ENCODE measurements around the gene STEAP1B.

DNA sequence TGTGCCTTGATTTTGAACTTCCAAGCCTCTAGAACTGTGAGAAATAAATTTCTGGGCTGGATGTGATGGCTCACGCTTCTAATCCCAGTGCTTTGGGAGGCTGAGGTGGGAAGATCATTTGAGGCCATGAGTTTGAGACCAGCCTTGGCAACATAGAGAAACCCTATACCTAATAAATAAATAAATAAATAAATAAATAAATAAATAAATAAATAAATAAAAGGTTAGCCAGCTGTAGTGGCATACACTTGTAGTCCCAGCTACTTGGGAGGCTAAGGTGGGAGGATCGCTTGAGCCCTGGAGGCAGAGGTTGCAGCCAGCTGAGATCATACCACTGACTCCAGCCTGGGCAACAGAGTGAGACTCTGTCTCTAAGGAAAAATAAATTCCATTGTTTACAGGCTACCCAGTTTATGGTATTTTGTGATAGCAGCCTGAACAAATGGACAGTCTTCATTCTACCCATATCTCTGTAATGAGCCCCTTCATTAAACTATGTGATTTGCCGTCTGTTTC is 67.7 kb downstream of the STEAP1B start:
- TF ChIP-seq, protein P1, sequence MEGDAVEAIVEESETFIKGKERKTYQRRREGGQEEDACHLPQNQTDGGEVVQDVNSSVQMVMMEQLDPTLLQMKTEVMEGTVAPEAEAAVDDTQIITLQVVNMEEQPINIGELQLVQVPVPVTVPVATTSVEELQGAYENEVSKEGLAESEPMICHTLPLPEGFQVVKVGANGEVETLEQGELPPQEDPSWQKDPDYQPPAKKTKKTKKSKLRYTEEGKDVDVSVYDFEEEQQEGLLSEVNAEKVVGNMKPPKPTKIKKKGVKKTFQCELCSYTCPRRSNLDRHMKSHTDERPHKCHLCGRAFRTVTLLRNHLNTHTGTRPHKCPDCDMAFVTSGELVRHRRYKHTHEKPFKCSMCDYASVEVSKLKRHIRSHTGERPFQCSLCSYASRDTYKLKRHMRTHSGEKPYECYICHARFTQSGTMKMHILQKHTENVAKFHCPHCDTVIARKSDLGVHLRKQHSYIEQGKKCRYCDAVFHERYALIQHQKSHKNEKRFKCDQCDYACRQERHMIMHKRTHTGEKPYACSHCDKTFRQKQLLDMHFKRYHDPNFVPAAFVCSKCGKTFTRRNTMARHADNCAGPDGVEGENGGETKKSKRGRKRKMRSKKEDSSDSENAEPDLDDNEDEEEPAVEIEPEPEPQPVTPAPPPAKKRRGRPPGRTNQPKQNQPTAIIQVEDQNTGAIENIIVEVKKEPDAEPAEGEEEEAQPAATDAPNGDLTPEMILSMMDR (conservative IDR thresholded peaks at IDR 0.05; ENCODE audit: low read length): no peak
- no peak for TF ChIP-seq EZH2phosphoT487 (IDR thresholded peaks at IDR 0.05; ENCODE audit: borderline replicate concordance, low read depth, low read length)
